GM12872 (cell line): ENCODE results near the gene MT2A.

Experiments
- TF ChIP-seq, protein P1 (sequence below): IDR thresholded peaks from 3 replicates; pipeline ENCODE4 v1.5.1; 2011; ENCODE audit warnings: low read depth, mild to moderate bottlenecking, low read length, moderate library complexity; ENCODE audit not compliant: insufficient read depth

The MT2A gene

GRCh38 chr16:56645838-56646237 is 37.5 kb downstream of the MT2A start:
- TF ChIP-seq, protein P1, sequence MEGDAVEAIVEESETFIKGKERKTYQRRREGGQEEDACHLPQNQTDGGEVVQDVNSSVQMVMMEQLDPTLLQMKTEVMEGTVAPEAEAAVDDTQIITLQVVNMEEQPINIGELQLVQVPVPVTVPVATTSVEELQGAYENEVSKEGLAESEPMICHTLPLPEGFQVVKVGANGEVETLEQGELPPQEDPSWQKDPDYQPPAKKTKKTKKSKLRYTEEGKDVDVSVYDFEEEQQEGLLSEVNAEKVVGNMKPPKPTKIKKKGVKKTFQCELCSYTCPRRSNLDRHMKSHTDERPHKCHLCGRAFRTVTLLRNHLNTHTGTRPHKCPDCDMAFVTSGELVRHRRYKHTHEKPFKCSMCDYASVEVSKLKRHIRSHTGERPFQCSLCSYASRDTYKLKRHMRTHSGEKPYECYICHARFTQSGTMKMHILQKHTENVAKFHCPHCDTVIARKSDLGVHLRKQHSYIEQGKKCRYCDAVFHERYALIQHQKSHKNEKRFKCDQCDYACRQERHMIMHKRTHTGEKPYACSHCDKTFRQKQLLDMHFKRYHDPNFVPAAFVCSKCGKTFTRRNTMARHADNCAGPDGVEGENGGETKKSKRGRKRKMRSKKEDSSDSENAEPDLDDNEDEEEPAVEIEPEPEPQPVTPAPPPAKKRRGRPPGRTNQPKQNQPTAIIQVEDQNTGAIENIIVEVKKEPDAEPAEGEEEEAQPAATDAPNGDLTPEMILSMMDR, result no peak

DNA sequence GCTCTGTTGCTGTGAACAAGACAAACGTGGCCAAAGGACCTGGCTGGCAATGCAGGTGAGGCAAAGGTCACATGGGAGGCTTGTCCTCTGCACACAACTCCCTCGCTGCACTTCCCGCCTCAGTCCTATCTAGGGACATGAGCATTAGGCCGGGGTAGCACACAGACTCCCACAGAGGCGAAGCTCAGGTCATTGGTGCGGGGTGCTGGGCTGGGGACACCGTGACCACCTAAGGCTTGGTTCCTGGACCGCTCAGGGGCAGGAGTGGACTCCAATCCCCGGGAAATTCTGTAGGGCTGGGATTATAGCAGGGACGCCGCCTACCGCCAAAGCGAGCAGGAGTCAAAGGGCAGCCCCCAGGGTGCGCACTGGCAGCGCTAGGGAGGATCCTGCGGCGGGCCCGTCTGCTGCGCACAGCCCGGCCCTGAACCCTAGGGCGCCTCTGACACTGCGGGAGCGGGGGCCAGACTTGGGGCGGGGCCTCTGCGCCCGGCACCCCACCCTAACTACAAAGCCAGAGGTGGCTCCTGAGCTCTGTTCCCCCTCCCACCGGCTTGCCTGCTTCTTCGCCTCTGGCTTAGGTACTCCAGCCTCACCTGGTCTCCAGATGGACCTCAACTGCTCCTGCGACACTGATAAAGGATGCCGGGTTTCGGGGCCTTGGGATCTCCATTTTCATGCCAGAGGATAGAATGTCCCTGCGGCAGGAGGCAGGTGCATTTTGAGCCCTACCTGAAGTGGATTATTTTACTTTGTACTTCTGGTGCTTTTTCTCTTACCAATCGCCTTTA is 39.5 kb downstream of the MT2A start:
- TF ChIP-seq, protein P1, result no peak

DNA sequence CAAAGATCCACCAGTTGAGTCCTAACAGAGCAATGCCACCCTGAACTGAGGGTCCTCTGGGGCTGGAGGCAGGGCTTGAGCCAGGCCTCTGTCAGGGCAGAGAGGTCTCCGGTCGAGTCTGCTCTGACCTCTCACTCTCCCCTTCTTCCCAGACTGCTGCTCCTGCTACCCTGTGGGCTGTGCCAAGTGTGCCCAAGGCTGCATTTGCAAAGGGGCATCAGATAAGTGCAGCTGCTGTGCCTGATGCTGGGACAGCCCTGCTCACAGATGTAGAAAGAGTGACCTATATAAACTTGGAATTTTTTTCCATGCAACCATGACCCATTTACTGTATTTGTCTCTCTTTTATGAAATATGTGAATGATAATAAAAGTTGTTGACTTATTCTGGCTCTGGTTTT is 40.9 kb downstream of the MT2A start:
- TF ChIP-seq, protein P1, result no peak

- TF ChIP-seq, protein P1, result no peak
Measured at GRCh38 chr16:56649820-56650219, 41.4 kb downstream of the MT2A start.

DNA sequence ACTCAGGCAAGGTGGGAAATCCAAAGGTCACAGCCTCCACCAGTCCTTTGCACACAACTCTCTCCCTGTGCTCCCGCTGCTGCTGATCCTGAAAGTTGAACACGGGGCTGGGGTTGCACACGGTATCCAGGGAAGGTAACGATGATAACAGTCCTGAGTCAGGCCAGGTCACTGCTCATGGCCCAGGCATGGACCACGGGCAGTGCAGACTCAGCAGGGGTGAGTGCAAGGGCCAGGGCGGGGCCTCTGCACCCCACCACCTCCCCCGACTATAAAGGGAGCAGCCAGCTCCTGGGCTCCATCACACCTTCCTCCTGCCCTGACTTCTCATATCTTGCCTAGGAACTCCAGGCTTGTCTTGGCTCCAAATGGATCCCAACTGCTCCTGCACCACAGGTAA is 43.2 kb downstream of the MT2A start, which contains the start of gene MT1B:
Gene MT1B (plus strand): TSS at position 301 of the 400 bp plus-strand sequence. CDS start 68 bp downstream, at position 369.
- TF ChIP-seq, protein P1, result no peak

- TF ChIP-seq, protein P1, result no peak
Measured at GRCh38 chr16:56652600-56652999, 44.2 kb downstream of the MT2A start.

GRCh38 chr16:56653218-56653617 is 44.8 kb downstream of the MT2A start:
- TF ChIP-seq, protein P1, result no peak
